GM19463 (cell line): ENCODE data around the gene MRGPRD.

Experiments used
- ATAC-seq: cut with Tn5 transposase; IDR thresholded peaks from one replicate; pipeline ENCODE4 v1.9.1; 2021; ENCODE audit warnings: mild to moderate bottlenecking, moderate library complexity; ENCODE audit not compliant: unreplicated experiment

MRGPRD gene

GRCh38 chr11:68948935-68949334 lies 31.9 kb downstream of the MRGPRD start:
- ATAC-seq: no peak

GRCh38 chr11:68948496-68948895 lies 32.3 kb downstream of the MRGPRD start:
- no peak for ATAC-seq

- ATAC-seq: no peak
Observed at GRCh38 chr11:68947151-68947550, 33.6 kb downstream of the MRGPRD start.

- no peak for ATAC-seq
Observed at GRCh38 chr11:68946416-68947090, 34.2 kb downstream of the MRGPRD start.

- ATAC-seq: no peak
Observed at GRCh38 chr11:68942751-68943271, 38.0 kb downstream of the MRGPRD start.

GRCh38 chr11:68942095-68942620 lies 38.6 kb downstream of the MRGPRD start:
- no peak for ATAC-seq

GRCh38 chr11:68941324-68942094 lies 39.3 kb downstream of the MRGPRD start:
- ATAC-seq: no peak

GRCh38 chr11:68940651-68941323 lies 40.0 kb downstream of the MRGPRD start:
- no peak for ATAC-seq

GRCh38 chr11:68939583-68940555 lies 40.9 kb downstream of the MRGPRD start:
- no peak for ATAC-seq

- ATAC-seq: no peak
Observed at GRCh38 chr11:68938816-68939582, 41.8 kb downstream of the MRGPRD start.

- no peak for ATAC-seq
Observed at GRCh38 chr11:68938088-68938487, 42.7 kb downstream of the MRGPRD start.

- no peak for ATAC-seq
Observed at GRCh38 chr11:68936676-68937620, 43.8 kb downstream of the MRGPRD start.

GRCh38 chr11:68936358-68936636 lies 44.5 kb downstream of the MRGPRD start:
- ATAC-seq: no peak

GRCh38 chr11:68935516-68936357 lies 45.0 kb downstream of the MRGPRD start:
- ATAC-seq: no peak

- ATAC-seq: no peak
Observed at GRCh38 chr11:68935066-68935465, 45.7 kb downstream of the MRGPRD start.

GRCh38 chr11:68934666-68935065 lies 46.1 kb downstream of the MRGPRD start:
- ATAC-seq: no peak

GRCh38 chr11:68934321-68934645 lies 46.5 kb downstream of the MRGPRD start:
- no peak for ATAC-seq
